Measurements from ENCODE around the gene TNFRSF25.
"Not testable (repeated sequence)": the region's sequence is repeated elsewhere in the genome, so short reads cannot be mapped to it uniquely, and the experiment has no call there.

The TNFRSF25 gene

GRCh38 chr1:6431645-6432579 is 34.1 kb downstream of the TNFRSF25 start:
- not testable (repeated sequence) for H2AFZ ChIP-seq (ENCODE audit: low read depth, low read length); H3K79me2 ChIP-seq (ENCODE audit: insufficient read depth, low read length)
- peaks cover 18% of the 10 kb centered on the region for H3K27me3 ChIP-seq (ENCODE audit: insufficient read depth, low read length, poor library complexity)

GRCh38 chr1:6429660-6430411 is 36.1 kb downstream of the TNFRSF25 start:
- H2AFZ ChIP-seq (ENCODE audit: low read depth, low read length); ATAC-seq (ENCODE audit: insufficient read depth, low read depth); H4K20me1 ChIP-seq (ENCODE audit: insufficient read depth, low read length); H3K9me3 ChIP-seq (ENCODE audit: insufficient read depth, low read length, severe bottlenecking); H3K27ac ChIP-seq (ENCODE audit: low read length); H3K79me2 ChIP-seq (ENCODE audit: insufficient read depth, low read length); H3K4me3 ChIP-seq (ENCODE audit: low read depth in 1 of 2, low read length in 2 of 2); H3K36me3 ChIP-seq (ENCODE audit: insufficient read depth, low read length); H3K9ac ChIP-seq (ENCODE audit: low read depth, low read length); H3K4me2 ChIP-seq (ENCODE audit: insufficient read depth, low read length); H3K4me1 ChIP-seq (ENCODE audit: insufficient read depth, low read length); DNase-seq: not testable (repeated sequence)
- H3K27me3 ChIP-seq (ENCODE audit: insufficient read depth, low read length, poor library complexity) = peaks cover 15% of the 10 kb centered on the region

More at GRCh38 chr1:6431645-6432579, 34.1 kb downstream of the TNFRSF25 start:
- H4K20me1 ChIP-seq (ENCODE audit: insufficient read depth, low read length); H3K4me3 ChIP-seq (ENCODE audit: low read depth in 1 of 2, low read length in 2 of 2); H3K4me2 ChIP-seq (ENCODE audit: insufficient read depth, low read length); H3K9me3 ChIP-seq (ENCODE audit: insufficient read depth, low read length, severe bottlenecking); H3K27ac ChIP-seq (ENCODE audit: low read length); DNase-seq; H3K36me3 ChIP-seq (ENCODE audit: insufficient read depth, low read length); ATAC-seq (ENCODE audit: insufficient read depth, low read depth); H3K9ac ChIP-seq (ENCODE audit: low read depth, low read length); H3K4me1 ChIP-seq (ENCODE audit: insufficient read depth, low read length): not testable (repeated sequence)
- TF ChIP-seq CTCF (IDR thresholded peaks at IDR 0.05; ENCODE audit: borderline replicate concordance, extremely low read depth, low read length, poor library complexity, severe bottlenecking) = peak; percentile 3

GRCh38 chr1:6428453-6428852 is 37.5 kb downstream of the TNFRSF25 start:
- H4K20me1 ChIP-seq (ENCODE audit: insufficient read depth, low read length); H3K4me3 ChIP-seq (ENCODE audit: low read depth in 1 of 2, low read length in 2 of 2); H3K27me3 ChIP-seq (ENCODE audit: insufficient read depth, low read length, poor library complexity); H3K27ac ChIP-seq (ENCODE audit: low read length); H3K9me3 ChIP-seq (ENCODE audit: insufficient read depth, low read length, severe bottlenecking); ATAC-seq (ENCODE audit: insufficient read depth, low read depth); H3K79me2 ChIP-seq (ENCODE audit: insufficient read depth, low read length); H3K9ac ChIP-seq (ENCODE audit: low read depth, low read length); H2AFZ ChIP-seq (ENCODE audit: low read depth, low read length); H3K4me2 ChIP-seq (ENCODE audit: insufficient read depth, low read length); H3K36me3 ChIP-seq (ENCODE audit: insufficient read depth, low read length); DNase-seq; H3K4me1 ChIP-seq (ENCODE audit: insufficient read depth, low read length): not testable (repeated sequence)

- TF ChIP-seq EZH2 (IDR thresholded peaks at IDR 0.05; ENCODE audit: borderline replicate concordance, low read depth, low read length, severe bottlenecking) (no peak), CTCF (IDR thresholded peaks at IDR 0.05; ENCODE audit: borderline replicate concordance, extremely low read depth, low read length, poor library complexity, severe bottlenecking) (no peak)
Measured at GRCh38 chr1:6427441-6428390, 38.3 kb downstream of the TNFRSF25 start.

More at GRCh38 chr1:6427441-6428390, 38.3 kb downstream of the TNFRSF25 start:
- Histone ChIP-seq H3K4me3 (ENCODE audit: low read depth in 1 of 2, low read length in 2 of 2) (no peak overlapping the region), H3K36me3 (ENCODE audit: insufficient read depth, low read length) (no peaks in the 10 kb centered on the region), H3K27ac (ENCODE audit: low read length) (no peak overlapping the region), H3K79me2 (ENCODE audit: insufficient read depth, low read length) (no peaks in the 10 kb centered on the region), H3K27me3 (ENCODE audit: insufficient read depth, low read length, poor library complexity) (peaks cover 7% of the 10 kb centered on the region), H3K9me3 (ENCODE audit: insufficient read depth, low read length, severe bottlenecking) (no peaks in the 10 kb centered on the region), H4K20me1 (ENCODE audit: insufficient read depth, low read length) (peaks cover 3% of the 10 kb centered on the region; the same call in 1 of the 2 replicates), H3K4me2 (ENCODE audit: insufficient read depth, low read length) (no peak overlapping the region), H3K9ac (ENCODE audit: low read depth, low read length) (no peak overlapping the region), H2AFZ (ENCODE audit: low read depth, low read length) (no peak overlapping the region), H3K4me1 (ENCODE audit: insufficient read depth, low read length) (peaks cover 4% of the 10 kb centered on the region; the same call in 1 of the 2 replicates)
- ATAC-seq (ENCODE audit: insufficient read depth, low read depth) (no peak), DNase-seq (no peak)

All from DND-41 (cell line).